GM12878 (cell line): ENCODE data around the gene F2RL3. TPM values are rescaled to one million over a fixed set of nuclear protein-coding genes. Genes with fewer than 3 reads are reported as not detected.

Source experiments
- ATAC-seq: fragments of 200-7000 bp; cut with Tn5 transposase; 3 replicates; pipeline ENCODE4 v1.9.1; 2020; ENCODE audit warnings: mild to moderate bottlenecking, moderate library complexity
- BruUV-seq: library from RNA; stranded (reverse); fragments of 400-500 nt; replicated peaks from 2 replicates; lab custom pipeline; 2021; lab: Mats Ljungman, UMichigan
- CTCF ChIA-PET: fragments of 300-600 bp; sonication (Branson Sonifier 250); formaldehyde crosslinking; extraction: SDS; loops from one replicate; lab custom pipeline; 2021; ENCODE audit warnings: inconsistent platforms; lab: Yijun Ruan, JAX
- POLR2A ChIA-PET: fragments of 350-600 bp; formaldehyde crosslinking; extraction: SDS; loops from one replicate; lab custom pipeline; 2021; ENCODE audit warnings: inconsistent platforms; lab: Charles Lee
- RAD21 ChIA-PET: fragments of 300-600 bp; sonication (Branson Sonifier 250); formaldehyde crosslinking; loops from one replicate; lab custom pipeline; 2023; ENCODE audit warnings: antibody characterized with exemption; ENCODE audit not compliant: unreplicated experiment; lab: Charles Lee
- SMC1A ChIA-PET: fragments of 300-600 bp; sonication (Branson Sonifier 250); formaldehyde crosslinking; loops from one replicate; lab custom pipeline; 2023; ENCODE audit not compliant: unreplicated experiment, uncharacterized antibody; lab: Charles Lee
- DNase-seq: peaks from one replicate; pipeline ENCODE4 v3.0.0-alpha.2; 2011; ENCODE audit warnings: low read depth, low spot score
- FAIRE-seq: peaks from 3 replicates; lab custom pipeline; 2011; peaks lifted over from hg19 to GRCh38; lab: Jason Lieb, UNC
- H2AFZ ChIP-seq: 2 replicates; pipeline ENCODE4 v1.6.0; 2011; ENCODE audit warnings: low read depth, low read length, control low read depth; ENCODE audit not compliant: control insufficient read depth
- H3K27ac ChIP-seq: 2 replicates; pipeline ENCODE4 v1.5.1; 2011; ENCODE audit warnings: control low read depth; ENCODE audit not compliant: control insufficient read depth, insufficient read depth
- H3K27me3 ChIP-seq, 2 experiments: replicated peaks in 1 of 2; 2 replicates each; pipeline versions ENCODE4 v1.6.0 to v1.6.1; 2011; ENCODE audit warnings: low read length in 1 of 2; ENCODE audit not compliant: control insufficient read depth in 2 of 2, insufficient read depth in 2 of 2
- H3K36me3 ChIP-seq, 2 experiments: 2 replicates each; pipeline ENCODE4 v1.5.1; 2011; ENCODE audit warnings: low read length in 1 of 2; ENCODE audit not compliant: control insufficient read depth in 2 of 2, insufficient read depth in 2 of 2
- H3K4me1 ChIP-seq: 2 replicates; pipeline ENCODE4 v1.6.1; 2011; ENCODE audit warnings: mild to moderate bottlenecking, low read length, moderate library complexity, mixed read lengths; ENCODE audit not compliant: control insufficient read depth, insufficient read depth
- H3K4me2 ChIP-seq: 2 replicates; pipeline ENCODE4 v1.6.0; 2011; ENCODE audit warnings: control low read depth; ENCODE audit not compliant: control insufficient read depth, insufficient read depth
- H3K4me3 ChIP-seq: fragments of 200-600 bp; sonication (generic); 2 replicates; pipeline ENCODE4 v1.5.1; 2016
- H3K79me2 ChIP-seq: 2 replicates; pipeline ENCODE4 v1.6.0; 2011; ENCODE audit warnings: low read length; ENCODE audit not compliant: control insufficient read depth, insufficient read depth
- H3K9ac ChIP-seq: 2 replicates; pipeline ENCODE4 v1.8.0; 2011; ENCODE audit warnings: low read length, control low read depth, mixed read lengths; ENCODE audit not compliant: control insufficient read depth, insufficient read depth
- H3K9me3 ChIP-seq: replicated peaks from 3 replicates; pipeline ENCODE4 v1.5.1; 2011; ENCODE audit warnings: mild to moderate bottlenecking, low read length; ENCODE audit not compliant: control insufficient read depth, insufficient read depth
- H4K20me1 ChIP-seq: 2 replicates; pipeline ENCODE4 v1.6.0; 2011; ENCODE audit not compliant: control insufficient read depth, insufficient read depth
- ASH2L ChIP-seq: fragments of 300-600, 200-600 bp; sonication (generic); IDR thresholded peaks from 2 replicates; pipeline ENCODE4 v1.6.1; 2017; ENCODE audit warnings: low read depth, mild to moderate bottlenecking, borderline replicate concordance
- BHLHE40 ChIP-seq, 2 experiments: fragments of 450-650 bp in 1 of 2; IDR thresholded peaks; 2 replicates each; pipeline ENCODE4 v1.6.1; 2011 to 2017; ENCODE audit warnings: low read depth in 2 of 2, borderline replicate concordance in 1 of 2, improper control_type of control experiment in 1 of 2, low read length in 1 of 2, mild to moderate bottlenecking in 1 of 2
- HDAC2 ChIP-seq: fragments of 200-600 bp; sonication (generic); IDR thresholded peaks from 2 replicates; pipeline ENCODE4 v1.6.1; 2017
- IRF4 ChIP-seq: IDR thresholded peaks from 2 replicates; pipeline ENCODE4 v1.6.1; 2011; ENCODE audit warnings: low read depth, low read length
- MTA3 ChIP-seq: IDR thresholded peaks from 2 replicates; pipeline ENCODE4 v1.6.1; 2012; ENCODE audit warnings: low read length, inconsistent platforms, borderline replicate concordance
- MYC ChIP-seq: IDR thresholded peaks from 2 replicates; pipeline ENCODE4 v1.6.1; 2011; ENCODE audit warnings: mild to moderate bottlenecking, low read length, moderate library complexity, inconsistent platforms; ENCODE audit not compliant: insufficient read depth, insufficient replicate concordance, insufficient read length, severe bottlenecking
- NR2F1 ChIP-seq: fragments of 450-650 bp; conservative IDR thresholded peaks from 2 replicates; pipeline ENCODE4 v1.6.1; 2017; ENCODE audit warnings: mild to moderate bottlenecking
- PAX8 ChIP-seq: fragments of 450-650 bp; IDR thresholded peaks from 2 replicates; pipeline ENCODE4 v1.6.1; 2017; ENCODE audit warnings: mild to moderate bottlenecking, moderate library complexity
- RAD51 ChIP-seq: fragments of 450-650 bp; IDR thresholded peaks from 2 replicates; pipeline ENCODE4 v1.6.1; 2016; ENCODE audit warnings: moderate library complexity, mild to moderate bottlenecking, inconsistent platforms
- RFX5 ChIP-seq: IDR thresholded peaks from 2 replicates; pipeline ENCODE4 v1.6.1; 2011; ENCODE audit warnings: low read depth, low read length, improper control_type of control experiment
- RUNX3 ChIP-seq: IDR thresholded peaks from 2 replicates; pipeline ENCODE4 v1.6.1; 2012; ENCODE audit warnings: low read length, inconsistent platforms
- SIN3A ChIP-seq: IDR thresholded peaks from 2 replicates; pipeline ENCODE4 v1.6.1; 2012; ENCODE audit warnings: low read depth, low read length, improper control_type of control experiment
- WGBS: methylation state at CpG from one replicate; pipeline ENCODE4 v1.1.6; 2016; ENCODE audit warnings: low lambda C conversion rate; ENCODE audit not compliant: insufficient replicate concordance, insufficient coverage; ENCODE audit errors: missing lambda C conversion rate; 5-methylcytosine and 5-hydroxymethylcytosine counted together
- in situ Hi-C: fragments of 300-500 bp; cut with MboI; formaldehyde crosslinking; loops from 9 replicates; pipeline ENCODE4 v1.14.3; 2018; ENCODE audit warnings: mixed read lengths
- intact Hi-C: fragments of 100-400 bp; cut with micrococcal nuclease; formaldehyde crosslinking; loops from one replicate; pipeline ENCODE4 v1.14.2; 2022; ENCODE audit not compliant: unreplicated experiment
- polyA plus RNA-seq, 11 experiments: library from polyadenylated mRNA; depleted of rRNA in 4 of 11; unstranded in 6 of 11; stranded (reverse) in 5 of 11; fragments of >200 nt; fragmentation: Nextera tagmentation in 4 of 11; fragmentation: Illumina TruSeq in 1 of 11; extraction: Ambion mirVana in 4 of 11; extraction: Trizol in 1 of 11; gene quantifications; 1 replicate in 1 of 11; 2 replicates in 10 of 11; pipeline versions ENCODE4 v1.2.1 to v1.2.3, GENCODE V29; 2011 to 2016; ENCODE audit warnings: inconsistent platforms in 2 of 11, missing spikeins in 2 of 11, low read depth in 1 of 11
- total RNA-seq, 4 experiments: library from RNA; depleted of rRNA in 3 of 4; stranded (reverse); fragments of >200 nt in 3 of 4; fragmentation: Illumina TruSeq in 1 of 4; extraction: Trizol in 1 of 4; gene quantifications; 2 replicates each; pipeline versions ENCODE4 v1.2.1 to v1.2.3, GENCODE V29; 2013 to 2021
- TF ChIP-seq, protein P1 (sequence below): fragments of 450-650 bp; IDR thresholded peaks from 2 replicates; pipeline ENCODE4 v1.6.1; 2016; ENCODE audit warnings: mild to moderate bottlenecking
- TF ChIP-seq, protein P2 (sequence below): fragments of 450-650 bp; IDR thresholded peaks from 2 replicates; pipeline ENCODE4 v1.6.1; 2016; ENCODE audit warnings: mild to moderate bottlenecking
- TF ChIP-seq, protein P3 (sequence below): IDR thresholded peaks from 2 replicates; pipeline ENCODE4 v1.6.1; 2011; ENCODE audit warnings: low read depth, low read length, improper control_type of control experiment, borderline replicate concordance
- TF ChIP-seq, protein P4 (sequence below): IDR thresholded peaks from 2 replicates; pipeline ENCODE4 v1.6.1; 2012; ENCODE audit warnings: low read depth, low read length, improper control_type of control experiment

The F2RL3 gene
- total and polyA plus RNA-seq, 10 of the 15 experiments (the other 5 are each of a cell fraction or from before 2014, with no cell fraction given), result 0.01 to 1.2 (median 0.29) TPM

DNA sequence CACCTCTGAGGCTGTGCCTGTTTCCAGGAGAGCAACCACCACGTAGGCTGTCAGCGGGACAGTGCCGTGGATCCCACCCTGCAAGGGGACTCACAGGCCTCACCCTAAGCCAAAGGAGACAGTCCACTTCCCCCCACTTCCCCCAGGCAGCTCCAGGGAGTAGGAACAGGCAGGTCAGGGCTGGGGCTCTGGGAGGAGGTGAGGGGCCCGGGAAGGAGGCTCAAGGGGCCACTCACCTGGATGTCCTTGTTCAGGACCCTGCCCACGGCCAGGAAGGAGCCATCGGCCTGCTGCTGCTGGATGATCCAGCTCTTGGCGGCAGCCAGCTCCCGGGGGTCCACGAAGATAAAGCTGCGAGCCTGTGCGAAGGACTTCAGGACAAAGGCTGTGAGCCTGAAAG, 25.6 kb downstream of the F2RL3 start:
- POLR2A ChIA-PET, result no interaction called here
- FAIRE-seq (no peak), ATAC-seq (no peak), DNase-seq (no peak)
- Histone ChIP-seq H3K27ac (no peak overlapping the region), H3K9me3 (peaks cover 6% of the 10 kb centered on the region; the same call in 2 of the 3 replicates), H3K36me3 (no peaks in the 10 kb centered on the region), H3K9ac (no peak overlapping the region), H2AFZ (no peak overlapping the region), H3K27me3 (no peaks in the 10 kb centered on the region), H4K20me1 (no peaks in the 10 kb centered on the region), H3K4me1 (no peaks in the 10 kb centered on the region), H3K79me2 (no peaks in the 10 kb centered on the region), H3K4me2 (no peak overlapping the region), H3K4me3 (no peak overlapping the region)
- RAD21 ChIA-PET, result no interaction called here
- CTCF ChIA-PET, result no interaction called here
- intact Hi-C loops, result no loop called here
- no peak for TF ChIP-seq RAD51
- TF ChIP-seq, protein P1, sequence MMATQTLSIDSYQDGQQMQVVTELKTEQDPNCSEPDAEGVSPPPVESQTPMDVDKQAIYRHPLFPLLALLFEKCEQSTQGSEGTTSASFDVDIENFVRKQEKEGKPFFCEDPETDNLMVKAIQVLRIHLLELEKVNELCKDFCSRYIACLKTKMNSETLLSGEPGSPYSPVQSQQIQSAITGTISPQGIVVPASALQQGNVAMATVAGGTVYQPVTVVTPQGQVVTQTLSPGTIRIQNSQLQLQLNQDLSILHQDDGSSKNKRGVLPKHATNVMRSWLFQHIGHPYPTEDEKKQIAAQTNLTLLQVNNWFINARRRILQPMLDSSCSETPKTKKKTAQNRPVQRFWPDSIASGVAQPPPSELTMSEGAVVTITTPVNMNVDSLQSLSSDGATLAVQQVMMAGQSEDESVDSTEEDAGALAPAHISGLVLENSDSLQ, result no peak
- no peak for TF ChIP-seq RUNX3
- no peak for TF ChIP-seq NR2F1
- TF ChIP-seq MTA3, result no peak
- TF ChIP-seq MYC, result no peak
- no peak for TF ChIP-seq HDAC2
- TF ChIP-seq, protein P2, sequence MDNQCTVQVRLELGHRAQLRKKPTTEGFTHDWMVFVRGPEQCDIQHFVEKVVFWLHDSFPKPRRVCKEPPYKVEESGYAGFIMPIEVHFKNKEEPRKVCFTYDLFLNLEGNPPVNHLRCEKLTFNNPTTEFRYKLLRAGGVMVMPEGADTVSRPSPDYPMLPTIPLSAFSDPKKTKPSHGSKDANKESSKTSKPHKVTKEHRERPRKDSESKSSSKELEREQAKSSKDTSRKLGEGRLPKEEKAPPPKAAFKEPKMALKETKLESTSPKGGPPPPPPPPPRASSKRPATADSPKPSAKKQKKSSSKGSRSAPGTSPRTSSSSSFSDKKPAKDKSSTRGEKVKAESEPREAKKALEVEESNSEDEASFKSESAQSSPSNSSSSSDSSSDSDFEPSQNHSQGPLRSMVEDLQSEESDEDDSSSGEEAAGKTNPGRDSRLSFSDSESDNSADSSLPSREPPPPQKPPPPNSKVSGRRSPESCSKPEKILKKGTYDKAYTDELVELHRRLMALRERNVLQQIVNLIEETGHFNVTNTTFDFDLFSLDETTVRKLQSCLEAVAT, result no peak
- TF ChIP-seq, protein P3, sequence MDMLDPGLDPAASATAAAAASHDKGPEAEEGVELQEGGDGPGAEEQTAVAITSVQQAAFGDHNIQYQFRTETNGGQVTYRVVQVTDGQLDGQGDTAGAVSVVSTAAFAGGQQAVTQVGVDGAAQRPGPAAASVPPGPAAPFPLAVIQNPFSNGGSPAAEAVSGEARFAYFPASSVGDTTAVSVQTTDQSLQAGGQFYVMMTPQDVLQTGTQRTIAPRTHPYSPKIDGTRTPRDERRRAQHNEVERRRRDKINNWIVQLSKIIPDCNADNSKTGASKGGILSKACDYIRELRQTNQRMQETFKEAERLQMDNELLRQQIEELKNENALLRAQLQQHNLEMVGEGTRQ, result no peak
- no peak for TF ChIP-seq ASH2L
- TF ChIP-seq, protein P4, sequence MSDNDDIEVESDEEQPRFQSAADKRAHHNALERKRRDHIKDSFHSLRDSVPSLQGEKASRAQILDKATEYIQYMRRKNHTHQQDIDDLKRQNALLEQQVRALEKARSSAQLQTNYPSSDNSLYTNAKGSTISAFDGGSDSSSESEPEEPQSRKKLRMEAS, result no peak
- TF ChIP-seq PAX8, result no peak
- no peak for TF ChIP-seq BHLHE40 (IDR thresholded peaks at IDR 0.05; ENCODE audit: borderline replicate concordance in 1 of 2, low read depth in 2 of 2, low read length in 1 of 2)
- no peak for TF ChIP-seq IRF4
- no peak for TF ChIP-seq SIN3A
- no peak for TF ChIP-seq RFX5
- 59% methylated on average over 11 of the region's 11 CpGs for WGBS
- SMC1A ChIA-PET, result no interaction called here
- no TSS peak for BruUV-seq
- in situ Hi-C loops, result no loop called here
